ENCODE measurements around the gene HLA-DPA1.
"Not testable (repeated sequence)": the region's sequence is repeated elsewhere in the genome, so short reads cannot be mapped to it uniquely, and the experiment has no call there.

Gene HLA-DPA1

GRCh38 chr6:33088258-33088930 is 14.9 kb upstream of the HLA-DPA1 start:
- DNase-seq = no peak

DNA sequence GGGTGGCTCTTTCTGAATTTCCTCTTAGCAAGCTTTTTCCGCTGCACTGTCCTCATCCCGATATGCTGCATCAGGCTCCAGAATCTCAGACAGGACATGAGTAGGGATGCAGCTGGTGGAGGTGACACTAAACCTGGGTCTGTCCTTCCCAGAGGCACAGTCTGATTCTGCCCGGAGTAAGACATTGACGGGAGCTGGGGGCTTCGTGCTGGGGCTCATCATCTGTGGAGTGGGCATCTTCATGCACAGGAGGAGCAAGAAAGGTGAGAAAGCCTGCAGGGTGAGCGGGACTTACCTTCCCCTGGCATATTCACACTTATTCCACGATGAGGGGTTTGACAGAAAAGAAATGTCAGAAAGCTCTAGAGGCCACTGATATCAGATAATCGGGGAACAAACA is 12.2 kb upstream of the HLA-DPA1 start:
- no peak for DNase-seq

- DNase-seq = peak in 1 of 2 donors; percentile 43
Observed at GRCh38 chr6:33082702-33083101, 9.3 kb upstream of the HLA-DPA1 start.

- DNase-seq = no peak
Observed at GRCh38 chr6:33081098-33081824, 7.8 kb upstream of the HLA-DPA1 start.

DNA sequence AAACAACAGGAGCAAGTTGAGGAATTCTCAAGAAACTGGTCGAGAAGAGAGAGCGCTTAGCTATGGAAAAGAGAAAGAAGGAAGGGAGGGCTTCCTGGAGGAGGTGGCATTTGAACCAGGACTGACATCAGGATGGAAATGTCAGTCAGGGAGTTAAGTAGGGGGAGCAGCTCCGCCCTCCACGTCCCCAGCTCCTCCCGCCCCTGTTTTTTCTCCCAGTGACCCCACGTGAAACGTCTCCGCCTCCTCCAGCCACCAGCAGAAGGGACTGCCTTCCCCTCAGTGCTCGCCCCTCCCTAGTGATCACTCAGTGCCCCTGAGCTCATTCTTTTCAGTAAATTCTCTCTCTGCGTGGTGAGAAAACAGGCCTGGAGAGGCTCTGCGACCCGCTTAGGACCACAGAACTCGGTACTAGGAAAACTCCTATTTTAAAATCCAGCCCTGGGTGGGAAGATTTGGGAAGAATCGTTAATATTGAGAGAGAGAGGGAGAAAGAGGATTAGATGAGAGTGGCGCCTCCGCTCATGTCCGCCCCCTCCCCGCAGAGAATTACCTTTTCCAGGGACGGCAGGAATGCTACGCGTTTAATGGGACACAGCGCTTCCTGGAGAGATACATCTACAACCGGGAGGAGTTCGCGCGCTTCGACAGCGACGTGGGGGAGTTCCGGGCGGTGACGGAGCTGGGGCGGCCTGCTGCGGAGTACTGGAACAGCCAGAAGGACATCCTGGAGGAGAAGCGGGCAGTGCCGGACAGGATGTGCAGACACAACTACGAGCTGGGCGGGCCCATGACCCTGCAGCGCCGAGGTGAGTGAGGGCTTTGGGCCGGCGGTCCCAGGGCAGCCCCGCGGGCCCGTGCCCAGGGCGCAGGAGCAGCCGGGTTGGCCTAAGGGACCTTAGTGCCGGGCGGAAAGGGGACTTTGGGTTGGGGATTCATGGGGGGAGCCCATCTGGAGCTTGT is 7.0 kb upstream of the HLA-DPA1 start:
- DNase-seq = no peak

GRCh38 chr6:33079580-33079979 is 6.1 kb upstream of the HLA-DPA1 start:
- DNase-seq = no peak

DNA sequence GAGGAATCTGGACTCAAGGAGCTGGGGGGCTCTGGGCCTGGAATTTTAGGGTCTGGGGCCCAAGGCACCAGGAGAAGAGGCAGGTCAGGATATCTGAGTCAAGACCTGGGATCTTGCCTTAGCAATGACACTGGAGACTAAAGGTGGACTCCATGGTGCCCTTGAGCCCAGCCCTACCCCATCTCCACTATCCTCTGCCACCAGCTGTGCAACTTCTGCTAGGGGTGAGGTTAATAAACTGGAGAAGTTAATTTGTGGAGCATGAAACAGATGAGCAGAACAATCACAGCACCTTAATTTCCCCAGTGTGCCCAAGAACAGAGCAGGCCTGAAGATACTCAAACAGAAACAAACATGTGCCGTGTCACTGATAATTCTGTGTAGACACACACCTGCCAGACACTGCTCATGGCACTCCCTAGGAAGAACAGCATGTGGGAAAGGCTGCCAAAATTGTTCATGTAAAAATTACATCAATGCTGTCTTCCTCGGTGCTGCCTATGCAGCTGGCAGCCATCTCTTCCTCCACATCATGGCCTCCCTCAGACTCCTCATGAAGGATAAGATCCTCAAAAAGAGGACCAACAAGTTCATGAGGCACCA is 5.6 kb upstream of the HLA-DPA1 start:
- DNase-seq = no peak

- no peak for DNase-seq
Observed at GRCh38 chr6:33078442-33078841, 5.0 kb upstream of the HLA-DPA1 start.

DNA sequence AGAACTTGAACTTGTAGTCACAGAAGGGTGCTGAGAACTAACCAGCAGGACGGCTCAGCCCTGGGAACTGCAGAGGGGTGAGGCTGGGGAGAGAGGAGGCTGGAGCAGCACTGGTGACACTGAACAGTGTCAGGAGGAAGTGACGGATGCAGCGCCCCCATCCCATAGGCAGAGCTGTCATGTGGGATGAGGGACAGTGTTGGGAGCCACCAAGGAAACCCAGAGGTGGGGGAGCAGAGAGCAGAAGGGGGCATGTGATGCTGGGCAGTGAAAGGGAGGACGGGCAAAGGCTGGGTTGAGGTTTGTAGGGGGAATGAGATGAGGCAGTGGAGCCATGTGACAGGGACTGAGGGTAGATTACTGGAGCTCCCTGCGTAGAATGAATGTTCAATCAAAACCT is 4.5 kb upstream of the HLA-DPA1 start:
- no peak for DNase-seq

DNA sequence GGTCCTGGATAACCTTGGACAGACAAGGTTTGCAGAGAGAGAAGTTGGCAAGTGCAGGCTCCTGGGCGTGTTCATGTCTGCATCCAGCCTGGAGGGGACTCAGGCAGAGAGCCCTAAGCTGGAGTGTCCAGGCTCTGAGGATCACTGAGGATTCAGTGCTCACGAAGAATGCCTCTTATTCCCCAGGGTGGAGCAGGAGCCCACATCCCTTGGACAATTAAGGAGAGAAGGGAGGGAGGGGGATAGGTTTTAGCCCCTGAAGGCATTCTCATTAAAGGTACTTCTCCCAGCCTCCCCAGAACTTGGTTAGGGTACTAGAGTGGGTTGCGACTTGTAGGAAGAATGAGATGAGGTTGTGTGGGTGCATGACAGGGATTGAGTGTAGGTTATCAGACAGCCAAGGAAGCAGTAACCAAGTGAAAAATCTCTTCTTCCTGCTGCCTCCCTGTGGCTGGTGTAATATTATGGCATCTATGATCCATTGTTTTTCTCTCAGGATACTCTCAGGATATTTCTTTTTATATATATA is 3.0 kb upstream of the HLA-DPA1 start:
- no peak for DNase-seq

GRCh38 chr6:33075568-33076405 is 2.3 kb upstream of the HLA-DPA1 start, which contains the start of gene HLA-DPB1:
TSS of gene HLA-DPB1 (plus strand) at chr6:33075990. CDS start at chr6:33076042, 52 bp downstream.
- peak in 1 of 2 donors; percentile 92 for DNase-seq

DNA sequence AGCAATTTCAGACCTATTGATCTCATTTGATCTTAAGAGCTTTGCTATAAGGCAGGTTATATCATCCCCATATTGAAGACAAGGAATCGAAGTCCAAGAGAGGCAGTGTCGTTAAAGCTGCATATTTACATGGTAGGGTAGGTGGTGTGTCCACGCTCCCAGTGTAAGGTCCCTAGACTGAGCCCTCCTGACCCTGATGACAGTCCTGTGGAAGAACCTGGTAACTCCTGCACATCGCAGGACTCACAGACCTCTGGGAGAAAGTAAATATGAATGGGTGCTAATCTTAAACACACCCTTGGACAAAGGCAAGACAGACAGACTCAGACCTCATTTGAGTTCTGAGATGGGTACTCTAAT is 1.7 kb upstream of the HLA-DPA1 start:
- DNase-seq = no peak

- DNase-seq = no peak
Observed at GRCh38 chr6:33072508-33073100, 845 bp downstream of the HLA-DPA1 start.

DNA sequence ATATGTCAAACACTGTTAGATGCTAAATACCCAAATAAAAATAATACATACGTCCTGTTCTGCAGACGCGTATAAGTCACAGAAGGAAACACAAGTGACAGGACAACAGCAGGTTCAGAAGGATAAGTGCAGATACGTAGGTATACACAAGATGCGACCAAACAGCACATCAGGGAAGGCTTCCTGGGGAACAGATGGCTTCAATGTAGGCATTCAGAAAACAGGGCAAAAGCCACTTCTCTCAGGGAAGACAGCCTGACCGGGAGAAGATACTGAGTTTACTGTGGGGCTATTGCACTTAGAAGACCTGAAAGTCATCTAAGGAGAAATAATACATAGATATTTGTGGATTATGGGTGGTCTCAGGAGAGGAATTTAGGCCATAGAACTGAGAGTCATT is 1.9 kb downstream of the HLA-DPA1 start:
- no peak for DNase-seq

GRCh38 chr6:33070909-33071308 is 2.5 kb downstream of the HLA-DPA1 start:
- DNase-seq = no peak

DNA sequence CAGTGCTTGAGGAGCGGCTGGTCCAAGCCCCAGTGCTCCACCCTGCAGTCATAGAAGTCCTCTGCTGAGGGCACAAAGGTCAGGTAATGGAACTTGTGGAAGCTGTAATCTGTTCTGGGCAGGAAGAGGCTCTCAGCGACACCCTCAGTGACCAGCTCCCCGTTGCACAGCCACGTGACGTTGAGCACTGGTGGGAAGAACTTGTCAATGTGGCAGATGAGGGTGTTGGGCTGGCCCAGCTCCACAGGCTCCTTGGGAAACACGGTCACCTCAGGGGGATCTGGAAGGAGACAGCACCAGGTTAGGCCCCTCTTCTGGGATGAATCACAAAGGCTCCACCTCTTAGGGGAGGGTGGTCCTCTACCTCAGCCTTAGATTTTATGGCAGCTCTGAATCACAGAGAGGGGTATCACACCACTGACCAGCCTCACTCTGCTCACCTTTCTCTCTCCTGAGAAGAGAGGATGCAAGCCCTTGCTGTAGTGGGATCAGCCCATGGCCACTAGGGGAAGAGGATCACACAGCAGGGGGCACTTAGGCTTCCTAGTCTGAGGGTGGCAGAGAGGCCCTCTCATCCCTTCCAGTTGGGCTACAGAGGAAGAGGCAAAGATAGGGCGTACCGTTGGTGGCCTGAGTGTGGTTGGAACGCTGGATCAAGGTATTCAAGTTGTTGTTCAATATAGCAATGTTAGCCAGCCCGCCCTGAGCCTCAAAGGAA is 4.3 kb downstream of the HLA-DPA1 start:
- no peak for DNase-seq

DNA sequence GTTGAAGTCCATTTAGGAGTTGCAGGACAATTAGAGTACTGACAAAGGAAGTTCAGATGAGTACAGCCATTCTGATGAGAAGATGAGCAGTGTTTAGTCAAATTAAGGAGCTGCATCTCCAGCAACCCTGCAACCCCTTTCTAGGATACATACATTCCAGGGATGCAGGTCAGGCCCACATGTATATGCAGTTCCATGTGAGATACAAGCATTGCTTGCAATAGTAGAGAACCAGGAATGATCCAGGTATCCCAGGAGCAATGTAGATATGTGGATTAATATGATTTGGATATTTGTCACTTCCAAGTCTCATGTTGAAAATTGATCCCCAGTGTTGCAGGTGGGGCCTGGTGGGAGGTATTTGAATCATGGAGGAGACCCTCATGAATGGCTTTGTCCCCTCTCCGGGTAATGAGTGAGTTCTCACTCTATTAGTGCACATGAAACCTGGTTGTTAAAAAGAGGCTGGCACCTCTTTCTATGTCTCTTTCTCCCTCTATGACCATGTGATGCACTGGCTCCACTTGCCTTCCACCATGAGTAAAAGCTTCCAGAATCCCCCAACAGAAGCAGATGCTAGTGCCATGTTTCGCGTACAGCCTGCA is 6.4 kb downstream of the HLA-DPA1 start:
- no peak for DNase-seq

DNA sequence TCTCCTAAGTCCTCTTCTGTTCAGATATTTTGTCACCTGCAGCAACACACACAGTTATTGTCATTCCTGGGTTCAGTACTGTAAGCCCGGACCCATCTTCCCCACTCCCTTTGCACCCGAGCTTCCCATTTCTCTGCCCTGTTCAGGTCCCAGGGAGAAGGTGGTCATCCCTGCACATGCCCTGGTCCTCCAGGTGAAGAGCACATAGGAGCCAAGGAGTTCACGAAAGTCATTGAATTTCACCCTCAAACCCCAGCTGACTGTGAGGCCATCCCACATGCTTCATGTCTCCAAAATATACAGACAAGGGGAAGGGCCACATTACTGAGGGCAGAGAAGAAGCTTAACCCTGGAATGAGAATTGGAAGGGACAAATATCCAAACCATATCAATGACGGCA is 8.1 kb downstream of the HLA-DPA1 start:
- DNase-seq = no peak

- DNase-seq = no peak
Observed at GRCh38 chr6:33064723-33065122, 8.7 kb downstream of the HLA-DPA1 start.

- not testable (repeated sequence) for DNase-seq
Observed at GRCh38 chr6:33063435-33063834, 10.0 kb downstream of the HLA-DPA1 start.

Measured in bone marrow (tissue), 2 donors.